Ovary (tissue), 9 donors: ENCODE results near the gene PCDHGB7. TPM values are rescaled to one million over a fixed set of nuclear protein-coding genes. Genes with fewer than 3 reads are reported as not detected.
"Not testable (repeated sequence)": the region's sequence is repeated elsewhere in the genome, so short reads cannot be mapped to it uniquely, and the experiment has no call there.

Experiments used
- DNase-seq, 5 donors: peaks; one replicate each; pipeline ENCODE4 v3.0.0-alpha.2; 2019 to 2020
- H3K27ac ChIP-seq, 2 donors: fragments of 200-600 bp; one replicate each; pipeline versions ENCODE4 v1.5.1 to v1.8.0; 2019 to 2022
- H3K27me3 ChIP-seq: fragments of 200-600 bp; one replicate; pipeline ENCODE4 v1.8.0; 2022
- H3K36me3 ChIP-seq: fragments of 200-600 bp; sonication (generic); one replicate; pipeline ENCODE4 v1.5.1; 2019
- H3K4me1 ChIP-seq: one replicate; pipeline ENCODE4 v1.8.1; 2013; ENCODE audit warnings: mild to moderate bottlenecking, moderate library complexity; ENCODE audit not compliant: insufficient read depth
- H3K4me3 ChIP-seq: fragments of 200-600 bp; sonication (generic); one replicate; pipeline ENCODE4 v1.5.1; 2017
- H3K9me3 ChIP-seq, 2 donors: fragments of 200-600 bp in 1 of 2; sonication (generic) in 1 of 2; one replicate each; pipeline versions ENCODE4 v1.5.1 to v1.8.1; 2013 to 2019; ENCODE audit warnings: mild to moderate bottlenecking in 1 of 2, moderate library complexity in 1 of 2
- EP300 ChIP-seq: sonication (generic); formaldehyde crosslinking; IDR thresholded peaks from one replicate; pipeline ENCODE4 v1.6.1; 2017; ENCODE audit warnings: antibody characterized with exemption
- POLR2A ChIP-seq: fragments of 450-650 bp; IDR thresholded peaks from one replicate; pipeline ENCODE4 v1.6.1; 2017; ENCODE audit warnings: antibody characterized with exemption, mild to moderate bottlenecking, moderate library complexity
- WGBS, 3 donors: extraction: QIAGEN DNeasy Blood & Tissue Kit in 1 of 3; methylation state at CpG; one replicate each; pipeline versions ENCODE4 v1.1.5 to v1.1.7; 2013 to 2017; 5-methylcytosine and 5-hydroxymethylcytosine counted together
- intact Hi-C, 4 donors: fragments of 100-400 bp; cut with DNase I; formaldehyde crosslinking; loops; one replicate each; pipeline versions ENCODE4 v1.11.0 to v1.15.1; 2022 to 2023
- polyA plus RNA-seq, 2 donors: library from polyadenylated mRNA; stranded (reverse); fragments of 200-250 nt in 1 of 2; fragments of 350-450 nt in 1 of 2; fragmentation: Illumina TruSeq in 1 of 2; extraction: RNeasy Lipid Tissue Mini Kit (QIAGEN cat#74804) in 1 of 2; gene quantifications; one replicate each; pipeline ENCODE4 v1.2.3, GENCODE V29; 2013 to 2014
- total RNA-seq, 7 donors: library from RNA; depleted of rRNA in 2 of 7; stranded (reverse); fragments of >200 nt in 2 of 7; fragmentation: NEBNext Ultra II Directional in 3 of 7; extraction: Animal tissue kit (Norgen Biotek cat#: 25700) in 3 of 7; gene quantifications; one replicate each; pipeline versions ENCODE4 v1.1.0 to v1.2.4, GENCODE V29; 2016 to 2023
- TF ChIP-seq, protein P1 (sequence below), 3 donors: fragments of 450-650 bp in 2 of 3; fragments of 200-600 bp in 1 of 3; IDR thresholded peaks; one replicate each; pipeline versions ENCODE4 v1.5.1 to v1.8.0; 2016 to 2022; ENCODE audit warnings: antibody characterized with exemption in 3 of 3, mild to moderate bottlenecking in 1 of 3
- donor health status: DM: no; HTN: no; CAD: no; lungs with moderate emphysema.
- donor health status: DM: no; HTN: no; CAD: no.
- donor health status: Bipolar disorder and iron deficiency.
- donor health status: DM: yes; HTN: yes; CAD: no.
- donor health status: DM: no; HTN: no; CAD: no.
- donor health status: DM: yes; HTN: yes; CAD: no.

PCDHGB7 gene
- total and polyA plus RNA-seq, 9 donors: 8.0 to 22.9 (median 19.9) TPM

DNA sequence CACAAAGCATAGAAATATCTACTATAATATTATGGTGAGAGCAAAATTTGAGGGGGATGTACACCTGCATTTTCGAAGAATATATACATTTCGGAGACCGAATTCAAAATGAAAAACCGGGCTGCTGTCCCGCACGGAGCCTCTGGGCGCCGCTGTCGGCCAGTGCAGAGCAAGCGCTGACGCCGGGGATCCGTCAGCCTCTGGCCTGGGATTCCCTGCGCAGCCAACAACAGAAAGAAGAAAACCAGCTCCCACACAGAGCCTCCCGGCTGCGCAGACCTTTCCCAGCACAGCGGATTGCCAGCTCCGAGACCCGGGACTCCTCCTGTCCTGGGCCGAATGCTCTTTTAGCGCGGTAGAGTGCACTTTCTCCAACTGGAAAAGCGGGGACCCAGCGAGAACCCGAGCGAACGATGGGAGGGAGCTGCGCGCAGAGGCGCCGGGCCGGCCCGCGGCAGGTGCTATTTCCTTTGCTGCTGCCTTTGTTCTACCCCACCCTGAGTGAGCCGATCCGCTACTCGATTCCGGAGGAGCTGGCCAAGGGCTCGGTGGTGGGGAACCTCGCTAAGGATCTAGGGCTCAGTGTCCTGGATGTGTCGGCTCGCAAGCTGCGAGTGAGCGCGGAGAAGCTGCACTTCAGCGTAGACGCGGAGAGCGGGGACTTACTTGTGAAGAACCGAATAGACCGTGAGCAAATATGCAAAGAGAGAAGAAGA, 9.5 kb upstream of the PCDHGB7 start, which contains the start of gene PCDHGB6:
Gene PCDHGB6, plus strand, starts transcription at position 232 of the 716 bp plus-strand sequence. Its CDS starts 182 bp downstream, at position 414.
- not testable (repeated sequence) for H3K36me3 ChIP-seq, H3K4me1 ChIP-seq, H3K27me3 ChIP-seq
- Histone ChIP-seq H3K9me3 (peaks cover 11 to 56% of the 10 kb centered on the region in 2 donors), H3K27ac (peak within 1 kb of the TSS in 1 of 2 donors; percentile 16), H3K4me3 (peak within 1 kb of the TSS; percentile 29)
- peak; percentile 34 to 62 (median 55) for DNase-seq
- intact Hi-C loops: loop anchor here in 1 of 4 donors (10.0 kb wide), 1 partner anchor 147 kb away; no protein-coding TSS in a partner anchor
- 6 to 12% (median 11%) methylated on average over 50 to 51 of the region's 51 CpGs for WGBS, 3 donors
- TF ChIP-seq, protein P1, sequence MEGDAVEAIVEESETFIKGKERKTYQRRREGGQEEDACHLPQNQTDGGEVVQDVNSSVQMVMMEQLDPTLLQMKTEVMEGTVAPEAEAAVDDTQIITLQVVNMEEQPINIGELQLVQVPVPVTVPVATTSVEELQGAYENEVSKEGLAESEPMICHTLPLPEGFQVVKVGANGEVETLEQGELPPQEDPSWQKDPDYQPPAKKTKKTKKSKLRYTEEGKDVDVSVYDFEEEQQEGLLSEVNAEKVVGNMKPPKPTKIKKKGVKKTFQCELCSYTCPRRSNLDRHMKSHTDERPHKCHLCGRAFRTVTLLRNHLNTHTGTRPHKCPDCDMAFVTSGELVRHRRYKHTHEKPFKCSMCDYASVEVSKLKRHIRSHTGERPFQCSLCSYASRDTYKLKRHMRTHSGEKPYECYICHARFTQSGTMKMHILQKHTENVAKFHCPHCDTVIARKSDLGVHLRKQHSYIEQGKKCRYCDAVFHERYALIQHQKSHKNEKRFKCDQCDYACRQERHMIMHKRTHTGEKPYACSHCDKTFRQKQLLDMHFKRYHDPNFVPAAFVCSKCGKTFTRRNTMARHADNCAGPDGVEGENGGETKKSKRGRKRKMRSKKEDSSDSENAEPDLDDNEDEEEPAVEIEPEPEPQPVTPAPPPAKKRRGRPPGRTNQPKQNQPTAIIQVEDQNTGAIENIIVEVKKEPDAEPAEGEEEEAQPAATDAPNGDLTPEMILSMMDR (IDR thresholded peaks at IDR 0.05): peak in 2 of 3 donors; percentile 33 to 47

DNA sequence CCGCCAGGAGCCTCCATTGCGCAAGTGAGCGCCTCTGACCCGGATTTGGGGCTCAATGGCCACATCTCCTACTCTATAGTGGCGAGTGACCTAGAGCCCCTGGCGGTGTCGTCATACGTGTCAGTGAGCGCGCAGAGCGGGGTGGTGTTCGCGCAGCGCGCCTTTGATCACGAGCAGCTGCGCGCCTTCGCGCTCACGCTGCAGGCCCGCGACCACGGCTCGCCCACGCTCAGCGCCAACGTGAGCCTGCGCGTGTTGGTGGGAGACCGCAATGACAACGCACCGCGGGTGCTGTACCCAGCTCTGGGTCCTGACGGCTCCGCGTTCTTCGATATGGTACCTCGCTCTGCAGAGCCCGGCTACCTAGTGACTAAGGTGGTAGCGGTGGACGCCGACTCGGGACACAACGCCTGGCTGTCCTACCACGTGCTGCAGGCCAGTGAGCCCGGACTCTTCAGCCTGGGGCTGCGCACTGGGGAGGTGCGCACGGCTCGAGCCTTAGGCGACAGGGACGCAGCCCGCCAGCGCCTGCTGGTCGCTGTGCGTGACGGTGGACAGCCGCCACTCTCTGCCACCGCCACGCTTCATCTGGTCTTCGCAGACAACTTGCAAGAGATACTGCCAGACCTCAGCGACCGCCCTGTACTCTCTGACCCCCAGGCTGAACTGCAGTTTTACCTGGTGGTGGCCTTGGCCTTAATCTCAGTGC, 7.7 kb upstream of the PCDHGB7 start:
- 18 to 27% (median 19%) methylated on average over 63 to 64 of the region's 64 CpGs for WGBS, 3 donors
- TF ChIP-seq, protein P1 (IDR thresholded peaks at IDR 0.05): no peak
- TF ChIP-seq EP300 (no peak), POLR2A (no peak)
- Histone ChIP-seq H3K4me3 (no peak overlapping the region), H3K4me1 (peaks cover 2% of the 10 kb centered on the region), H3K36me3 (peaks cover 4% of the 10 kb centered on the region), H3K9me3 (peaks cover 14 to 55% of the 10 kb centered on the region in 2 donors), H3K27me3 (no peaks in the 10 kb centered on the region), H3K27ac (no peak overlapping the region)
- intact Hi-C loops: loop anchor here in 1 of 4 donors (10.0 kb wide), 2 partner anchors 115 to 145 kb away; no protein-coding TSS in a partner anchor
- DNase-seq: no peak

DNA sequence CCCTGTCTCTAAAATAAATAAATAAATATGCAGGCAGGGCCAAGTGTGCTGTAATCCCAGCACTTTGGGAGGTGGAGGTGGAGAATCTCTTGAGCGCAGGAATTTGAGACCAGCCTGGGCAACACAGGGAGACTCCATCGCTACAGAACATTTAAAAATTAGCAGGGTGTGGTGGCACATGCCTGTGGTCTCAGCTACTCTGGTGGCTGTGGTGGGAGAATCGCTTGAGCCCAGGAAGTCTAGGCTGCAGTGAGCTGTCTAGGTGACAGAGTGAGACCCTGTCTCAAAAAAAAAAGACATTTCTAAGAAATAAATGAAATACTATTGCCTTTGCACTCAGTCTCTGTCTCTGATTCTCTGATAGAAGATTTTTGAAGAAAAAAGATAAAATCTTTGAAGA, 5.9 kb upstream of the PCDHGB7 start:
- WGBS, 3 donors: 52 to 72% (median 58%) methylated on average over 3 of the region's 3 CpGs

More for the DNA sequence above, 5.9 kb upstream of the PCDHGB7 start:
- TF ChIP-seq POLR2A (no peak), EP300 (no peak)
- TF ChIP-seq, protein P1 (IDR thresholded peaks at IDR 0.05): no peak
- DNase-seq: no peak
- Histone ChIP-seq H3K4me3 (no peak overlapping the region), H3K36me3 (peaks cover 4% of the 10 kb centered on the region), H3K27me3 (no peaks in the 10 kb centered on the region), H3K27ac (no peak overlapping the region), H3K4me1 (peaks cover 2% of the 10 kb centered on the region), H3K9me3 (peaks cover 14 to 53% of the 10 kb centered on the region in 2 donors)
- intact Hi-C loops: loop anchor here in 1 of 4 donors (10.0 kb wide), 1 partner anchor 113 kb away; no protein-coding TSS in a partner anchor
